ENCODE results near the gene PIK3CA.

Gene PIK3CA

DNA sequence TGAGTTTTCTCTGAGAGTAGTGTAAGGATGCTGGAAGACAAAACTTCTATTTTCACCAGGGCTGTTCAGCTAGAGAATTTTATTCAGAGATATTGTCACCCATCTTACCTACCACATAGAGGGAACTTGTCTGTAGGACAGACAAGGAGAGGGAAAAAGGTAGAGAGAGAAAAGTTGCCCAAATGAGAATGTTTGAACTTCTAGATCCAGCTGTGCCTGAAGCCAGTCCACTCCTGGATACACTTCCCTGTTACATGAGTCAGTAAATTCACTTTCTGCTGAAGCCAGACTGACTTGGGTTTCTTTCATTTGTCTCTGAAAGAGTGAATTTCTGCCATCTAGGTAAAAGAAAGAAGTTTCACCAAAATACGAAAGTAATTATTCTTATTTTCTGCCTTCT is 130.0 kb downstream of the PIK3CA start:
- Mint-ChIP-seq H3K4me3 (no peak overlapping the region), H3K36me3 (ENCODE audit: low read depth) (no peaks in the 10 kb centered on the region), H3K9me3 (no peaks in the 10 kb centered on the region), H3K27ac (no peak overlapping the region), H3K27me3 (peaks cover 25% of the 10 kb centered on the region), H3K4me1 (ENCODE audit: low read depth) (no peaks in the 10 kb centered on the region)

DNA sequence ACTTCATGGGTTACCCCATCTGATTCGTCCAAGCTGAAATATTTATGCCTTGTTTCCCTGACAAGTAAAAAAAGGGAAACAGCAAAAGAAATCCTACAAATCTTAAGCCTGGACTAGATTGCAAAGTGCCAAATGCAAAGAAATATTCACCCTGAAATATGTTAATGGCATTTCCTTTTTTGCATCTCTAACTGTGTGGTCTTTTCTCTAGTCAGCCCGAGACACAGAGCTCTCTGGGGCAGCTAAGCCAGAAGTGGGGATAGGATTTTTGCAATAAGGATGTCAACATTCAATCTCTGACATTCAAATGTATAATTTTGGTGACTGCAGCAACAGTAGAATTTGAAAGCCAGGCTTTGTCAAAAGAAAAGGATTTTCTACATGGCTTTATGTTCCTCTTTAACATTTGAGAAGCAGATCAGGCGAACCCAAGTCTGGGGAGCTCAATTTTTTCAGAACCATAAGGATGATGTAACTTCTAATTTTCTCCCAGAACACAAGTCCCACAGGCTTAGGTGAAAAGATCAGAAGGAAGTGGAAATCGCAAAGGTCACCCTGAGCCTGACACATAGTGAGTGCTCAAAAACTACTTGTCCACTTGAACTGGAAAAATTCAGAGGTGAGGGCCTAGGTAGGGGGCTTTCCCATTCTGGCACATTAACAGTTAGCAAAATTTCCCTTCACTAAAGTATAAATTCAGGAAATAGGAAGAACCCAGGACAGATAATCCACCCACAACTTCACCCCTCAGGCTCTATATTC is 131.0 kb downstream of the PIK3CA start:
- Mint-ChIP-seq H3K4me1 (ENCODE audit: low read depth) (no peaks in the 10 kb centered on the region), H3K27ac (no peak overlapping the region), H3K36me3 (ENCODE audit: low read depth) (no peaks in the 10 kb centered on the region), H3K9me3 (no peaks in the 10 kb centered on the region), H3K4me3 (no peak overlapping the region), H3K27me3 (peaks cover 25% of the 10 kb centered on the region)

DNA sequence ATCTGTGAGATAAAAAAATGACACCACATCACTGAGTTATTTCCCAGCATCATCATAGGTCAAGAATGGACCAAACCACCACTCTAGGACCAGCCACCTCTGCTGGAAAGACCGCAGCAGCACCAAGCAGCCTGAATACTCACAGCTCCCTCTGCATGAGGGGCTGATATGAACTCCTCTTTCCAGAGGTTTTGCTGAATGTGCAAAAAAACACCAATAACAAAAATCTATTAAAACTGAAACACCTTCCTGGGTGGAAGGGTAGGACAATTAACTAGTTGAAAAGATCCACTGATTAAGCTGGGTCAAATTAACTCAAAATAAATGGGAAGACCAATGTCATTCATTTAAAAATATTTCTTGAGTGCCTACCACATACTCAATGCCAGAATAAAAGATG is 131.7 kb downstream of the PIK3CA start:
- Mint-ChIP-seq H3K27me3 (peaks cover 29% of the 10 kb centered on the region), H3K4me3 (no peak overlapping the region), H3K9me3 (no peaks in the 10 kb centered on the region), H3K36me3 (ENCODE audit: low read depth) (no peaks in the 10 kb centered on the region), H3K27ac (no peak overlapping the region), H3K4me1 (ENCODE audit: low read depth) (no peaks in the 10 kb centered on the region)

DNA sequence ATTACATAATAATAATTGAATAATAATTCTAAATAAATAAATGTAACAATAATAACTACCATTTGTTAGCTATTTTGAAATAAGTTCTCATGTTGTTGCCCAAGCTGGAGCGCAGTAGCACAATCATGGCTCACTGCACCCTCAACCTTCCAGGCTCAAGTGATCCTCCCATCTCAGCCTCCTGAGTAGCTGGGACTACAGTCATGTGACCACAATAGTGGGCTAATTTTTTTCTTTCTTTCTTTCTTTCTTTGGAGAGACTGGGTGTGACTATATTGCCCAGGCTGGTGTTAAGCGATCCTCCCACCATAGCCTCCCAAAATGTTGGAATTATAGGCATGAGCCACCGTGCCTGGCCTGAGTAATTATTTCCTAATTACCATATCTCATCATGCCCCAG is 133.7 kb downstream of the PIK3CA start:
- Mint-ChIP-seq H3K27ac (no peak overlapping the region), H3K4me1 (ENCODE audit: low read depth) (no peaks in the 10 kb centered on the region), H3K27me3 (peaks cover 26% of the 10 kb centered on the region), H3K36me3 (ENCODE audit: low read depth) (no peaks in the 10 kb centered on the region), H3K9me3 (no peaks in the 10 kb centered on the region), H3K4me3 (no peak overlapping the region)

DNA sequence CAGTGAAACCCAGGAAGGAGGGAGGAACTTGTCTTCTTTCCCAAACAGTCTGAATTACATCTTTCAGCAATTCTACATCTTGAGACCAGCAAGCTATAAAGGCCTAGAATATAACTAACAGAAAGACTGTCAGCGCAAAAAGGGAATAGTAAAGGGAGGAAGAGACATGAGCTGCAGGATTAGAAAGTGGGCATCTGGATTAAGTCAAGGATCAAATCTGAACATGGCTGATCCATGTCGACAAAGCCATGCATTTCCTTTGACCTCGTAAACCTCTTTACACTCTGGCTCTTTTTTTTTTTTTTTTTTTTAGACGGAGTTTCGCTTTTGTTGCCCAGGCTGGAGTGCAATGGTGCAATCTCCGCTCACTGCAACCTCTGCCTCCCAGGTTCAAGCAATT is 138.2 kb downstream of the PIK3CA start:
- no peaks in the 10 kb centered on the region for H3K9me3 Mint-ChIP-seq
- H3K36me3 Mint-ChIP-seq (ENCODE audit: low read depth), result no peaks in the 10 kb centered on the region
- H3K4me3 Mint-ChIP-seq, result no peak overlapping the region
- no peaks in the 10 kb centered on the region for H3K4me1 Mint-ChIP-seq (ENCODE audit: low read depth)
- no peak overlapping the region for H3K27ac Mint-ChIP-seq
- peaks cover 13% of the 10 kb centered on the region for H3K27me3 Mint-ChIP-seq

DNA sequence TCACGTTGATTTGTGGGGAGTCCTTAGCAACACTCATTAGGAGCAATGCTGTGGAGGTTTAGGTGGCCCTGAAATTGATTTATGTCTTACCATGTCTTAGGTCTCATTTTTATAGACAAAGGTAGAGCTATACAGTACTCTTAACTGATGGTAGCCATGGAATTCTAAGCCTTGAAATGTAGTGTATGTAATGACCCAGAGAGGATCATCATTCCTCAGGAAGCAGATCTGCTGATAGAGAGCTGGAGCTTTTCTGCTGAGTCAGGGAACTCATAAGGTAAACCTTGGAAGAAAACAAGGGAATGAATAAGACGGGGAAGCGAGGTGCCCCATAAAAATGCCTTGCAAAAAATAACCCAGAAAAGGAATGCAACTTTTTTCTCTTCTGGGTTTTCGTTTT is 140.7 kb downstream of the PIK3CA start:
- H3K36me3 Mint-ChIP-seq (ENCODE audit: low read depth), result no peaks in the 10 kb centered on the region
- H3K4me3 Mint-ChIP-seq, result no peak overlapping the region
- H3K4me1 Mint-ChIP-seq (ENCODE audit: low read depth), result no peaks in the 10 kb centered on the region
- peaks cover 7% of the 10 kb centered on the region for H3K27me3 Mint-ChIP-seq
- H3K27ac Mint-ChIP-seq, result no peak overlapping the region
- H3K9me3 Mint-ChIP-seq, result no peaks in the 10 kb centered on the region

DNA sequence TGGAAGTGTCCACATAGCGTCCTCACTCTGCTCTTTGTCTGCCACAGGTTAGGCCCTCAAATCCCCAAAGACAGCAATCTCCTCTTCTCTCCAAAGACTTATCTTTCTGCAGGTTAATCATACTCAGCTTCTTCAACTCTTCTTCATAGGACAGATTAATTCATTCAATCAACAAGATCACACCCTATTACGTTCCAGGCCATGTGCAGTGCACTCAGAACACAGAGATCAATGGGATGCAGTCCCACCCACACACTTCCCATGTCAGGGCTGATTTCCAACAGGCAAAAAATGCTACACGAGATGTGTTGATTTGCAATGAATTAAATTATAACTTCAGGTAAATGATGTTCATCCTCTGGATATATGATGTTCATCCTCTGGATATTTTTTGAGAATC is 141.1 kb downstream of the PIK3CA start:
- H3K4me3 Mint-ChIP-seq, result no peak overlapping the region
- H3K4me1 Mint-ChIP-seq (ENCODE audit: low read depth), result no peaks in the 10 kb centered on the region
- H3K9me3 Mint-ChIP-seq, result no peaks in the 10 kb centered on the region
- H3K27me3 Mint-ChIP-seq, result peaks cover 7% of the 10 kb centered on the region
- no peaks in the 10 kb centered on the region for H3K36me3 Mint-ChIP-seq (ENCODE audit: low read depth)
- no peak overlapping the region for H3K27ac Mint-ChIP-seq
